Sigmoid colon (tissue), 3 donors: Measurements from ENCODE around the gene LMO7.
"Not testable (repeated sequence)": the region's sequence is repeated elsewhere in the genome, so short reads cannot be mapped to it uniquely, and the experiment has no call there.

Experiments used
- POLR2A ChIP-seq, 2 donors: fragments of 450-650 bp; IDR thresholded peaks; one replicate each; pipeline ENCODE4 v1.6.1; 2016; ENCODE audit warnings: antibody characterized with exemption in 2 of 2, mild to moderate bottlenecking in 2 of 2, moderate library complexity in 2 of 2
- TF ChIP-seq, protein P1 (sequence below), 4 experiments: fragments of 450-650 bp in 3 of 4; fragments of 200-600 bp in 1 of 4; IDR thresholded peaks; one replicate each; pipeline ENCODE4 v1.5.1; 2016 to 2019; ENCODE audit warnings: antibody characterized with exemption in 4 of 4, mild to moderate bottlenecking in 3 of 4, moderate library complexity in 2 of 4

- TF ChIP-seq, protein P1, sequence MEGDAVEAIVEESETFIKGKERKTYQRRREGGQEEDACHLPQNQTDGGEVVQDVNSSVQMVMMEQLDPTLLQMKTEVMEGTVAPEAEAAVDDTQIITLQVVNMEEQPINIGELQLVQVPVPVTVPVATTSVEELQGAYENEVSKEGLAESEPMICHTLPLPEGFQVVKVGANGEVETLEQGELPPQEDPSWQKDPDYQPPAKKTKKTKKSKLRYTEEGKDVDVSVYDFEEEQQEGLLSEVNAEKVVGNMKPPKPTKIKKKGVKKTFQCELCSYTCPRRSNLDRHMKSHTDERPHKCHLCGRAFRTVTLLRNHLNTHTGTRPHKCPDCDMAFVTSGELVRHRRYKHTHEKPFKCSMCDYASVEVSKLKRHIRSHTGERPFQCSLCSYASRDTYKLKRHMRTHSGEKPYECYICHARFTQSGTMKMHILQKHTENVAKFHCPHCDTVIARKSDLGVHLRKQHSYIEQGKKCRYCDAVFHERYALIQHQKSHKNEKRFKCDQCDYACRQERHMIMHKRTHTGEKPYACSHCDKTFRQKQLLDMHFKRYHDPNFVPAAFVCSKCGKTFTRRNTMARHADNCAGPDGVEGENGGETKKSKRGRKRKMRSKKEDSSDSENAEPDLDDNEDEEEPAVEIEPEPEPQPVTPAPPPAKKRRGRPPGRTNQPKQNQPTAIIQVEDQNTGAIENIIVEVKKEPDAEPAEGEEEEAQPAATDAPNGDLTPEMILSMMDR (IDR thresholded peaks at IDR 0.05), result not testable (repeated sequence)
- not testable (repeated sequence) for TF ChIP-seq POLR2A (IDR thresholded peaks at IDR 0.05)
These were observed 144.0 kb downstream of the LMO7 start for GRCh38 chr13:75780103-75780502.
